GM18520 (cell line): ENCODE data around the gene MKNK2.

ENCODE experiments used
- ATAC-seq: cut with Tn5 transposase; IDR thresholded peaks from one replicate; pipeline ENCODE4 v1.9.1; 2021; ENCODE audit not compliant: unreplicated experiment

MKNK2 gene

DNA sequence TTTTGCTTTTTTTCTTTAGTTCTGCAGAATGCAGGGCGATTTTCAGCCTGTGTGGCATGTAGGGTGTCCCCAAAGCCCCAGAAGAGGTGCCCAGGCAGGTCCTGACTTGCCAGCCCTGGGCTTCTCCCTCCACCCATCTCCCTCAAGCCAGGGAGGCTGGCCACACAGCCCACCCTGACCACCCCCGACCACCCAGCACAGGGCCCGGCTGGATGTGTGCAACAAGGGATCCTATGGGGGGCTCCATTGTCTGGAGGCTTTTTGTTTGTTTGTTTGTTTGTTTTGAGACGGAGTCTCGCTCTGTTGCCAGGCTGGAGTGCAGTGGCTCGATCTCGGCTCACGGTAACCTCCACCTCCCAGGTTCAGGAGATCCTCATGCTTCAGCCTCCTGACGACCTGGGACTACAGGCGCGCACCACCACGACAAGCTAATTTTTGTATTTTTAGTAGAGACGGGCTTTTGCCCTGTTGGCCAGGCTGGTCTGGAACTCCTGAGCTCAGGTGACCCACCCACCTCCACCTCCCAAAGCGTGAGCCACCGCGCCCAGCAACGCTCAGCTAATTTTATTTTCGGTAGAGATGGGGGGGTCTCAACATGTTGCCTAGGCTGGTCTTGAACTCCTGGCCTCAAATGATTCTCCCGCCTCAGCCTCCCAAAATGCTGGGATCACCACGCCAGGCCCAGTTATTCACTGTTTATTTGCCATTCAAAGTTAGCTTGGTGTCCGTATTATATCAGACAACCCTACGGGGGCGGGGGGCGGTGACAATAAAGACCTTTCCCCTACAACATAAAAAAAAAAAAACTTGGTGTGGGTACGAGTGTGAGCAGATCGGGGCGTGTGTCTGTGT is 7.8 kb upstream of the MKNK2 start:
- ATAC-seq: no peak

GRCh38 chr19:2057484-2058469 is 6.7 kb upstream of the MKNK2 start:
- no peak for ATAC-seq

DNA sequence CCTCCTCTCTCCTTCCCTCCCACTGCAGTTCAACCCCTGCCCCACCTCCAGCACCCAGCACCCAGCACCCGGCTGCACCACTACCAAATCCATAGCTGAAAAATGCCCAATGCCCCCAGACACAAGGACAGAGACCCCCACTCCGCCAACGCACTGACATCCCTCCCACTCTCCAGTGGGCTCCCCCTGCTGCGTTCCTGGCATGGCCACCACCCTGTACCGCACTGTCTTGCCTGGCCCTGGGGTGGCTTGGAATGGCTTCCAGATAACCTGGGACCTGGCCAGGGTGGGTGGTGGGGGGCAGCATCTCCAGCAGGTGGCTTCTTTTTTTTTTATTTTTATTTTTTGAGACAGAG is 5.8 kb upstream of the MKNK2 start:
- no peak for ATAC-seq

DNA sequence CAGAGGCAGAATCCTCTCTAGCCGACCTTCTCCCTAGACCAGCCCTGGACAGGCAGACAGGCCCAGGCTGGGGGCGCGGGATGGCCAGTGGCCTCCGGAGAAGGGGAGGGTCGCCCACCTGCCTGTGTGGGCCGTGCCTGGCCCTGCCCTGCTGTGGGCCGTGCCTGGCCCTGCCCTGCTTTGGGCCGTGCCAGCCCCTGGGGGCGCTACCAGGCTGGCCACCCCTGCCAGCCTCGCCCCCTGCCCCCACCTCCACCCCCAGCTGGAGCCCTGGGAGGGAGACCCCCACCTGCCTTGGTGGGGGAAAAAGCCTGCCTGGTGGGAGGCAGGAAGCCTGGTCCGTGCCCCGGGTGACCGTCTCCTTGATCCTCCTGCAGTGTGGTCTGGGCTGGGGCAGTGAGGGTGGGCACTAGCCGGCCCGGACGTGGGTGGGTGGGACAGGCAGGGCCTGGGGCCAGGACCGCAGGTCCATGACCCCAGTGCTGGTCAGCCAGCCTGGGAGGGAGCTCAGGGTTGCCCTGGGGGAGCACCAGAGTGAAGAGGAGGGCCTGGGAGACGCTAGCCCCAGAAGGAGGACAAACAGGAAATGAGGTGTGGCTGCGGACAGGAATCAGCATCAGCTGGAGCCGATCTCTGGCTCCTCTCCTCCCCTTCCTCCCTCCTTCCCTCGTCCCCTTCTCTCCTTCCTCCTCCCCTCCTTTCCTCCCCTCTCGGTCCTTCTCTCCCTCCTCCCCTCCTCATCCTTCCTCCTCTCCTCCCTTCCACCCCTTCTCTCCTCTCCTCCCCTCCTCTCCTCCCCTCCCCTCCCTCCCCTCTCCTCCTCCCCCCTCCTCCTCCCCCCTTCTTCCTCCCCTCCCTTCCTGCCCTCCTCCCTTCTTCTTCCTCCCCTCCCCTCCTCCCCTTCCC is 5.1 kb upstream of the MKNK2 start:
- ATAC-seq: no peak

GRCh38 chr19:2054763-2055162 is 3.7 kb upstream of the MKNK2 start:
- ATAC-seq: no peak

DNA sequence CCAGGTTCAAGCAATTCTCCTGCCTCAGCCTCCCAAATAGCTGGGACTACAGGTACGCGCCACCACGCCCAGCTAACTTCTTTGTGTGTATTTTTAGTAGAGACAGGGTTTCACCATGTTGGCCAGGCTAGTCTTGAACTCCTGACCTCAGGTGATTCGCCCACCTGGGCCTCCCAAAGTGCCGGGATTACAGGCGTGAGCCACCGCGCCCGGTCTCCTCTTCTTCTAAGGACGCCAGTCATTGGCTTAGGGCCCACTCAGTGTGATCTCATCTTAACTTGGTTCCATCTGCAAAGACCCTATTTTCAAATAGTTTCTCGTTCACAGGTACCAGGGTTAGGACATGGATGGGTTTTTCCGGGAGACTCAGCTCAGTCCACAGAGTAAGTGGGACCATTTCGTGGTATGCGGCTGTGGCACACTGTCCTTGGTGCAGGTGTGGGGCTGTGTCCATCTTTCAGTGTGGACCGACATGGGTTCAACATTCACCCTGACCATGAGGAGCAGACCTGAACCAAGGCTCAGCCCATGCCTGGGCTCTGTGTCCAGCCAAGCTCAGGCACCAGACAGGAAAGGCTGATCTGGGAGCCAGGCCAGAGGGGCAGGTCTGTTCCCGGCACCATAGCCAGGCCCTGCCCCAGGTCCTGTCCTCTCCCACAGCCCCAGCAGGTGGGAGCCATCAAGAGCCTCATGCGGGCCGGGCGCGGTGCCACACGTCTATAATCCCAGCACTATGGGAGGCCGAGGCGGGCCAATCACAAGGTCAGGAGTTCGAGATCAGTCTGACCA is 2.8 kb upstream of the MKNK2 start:
- no peak for ATAC-seq

DNA sequence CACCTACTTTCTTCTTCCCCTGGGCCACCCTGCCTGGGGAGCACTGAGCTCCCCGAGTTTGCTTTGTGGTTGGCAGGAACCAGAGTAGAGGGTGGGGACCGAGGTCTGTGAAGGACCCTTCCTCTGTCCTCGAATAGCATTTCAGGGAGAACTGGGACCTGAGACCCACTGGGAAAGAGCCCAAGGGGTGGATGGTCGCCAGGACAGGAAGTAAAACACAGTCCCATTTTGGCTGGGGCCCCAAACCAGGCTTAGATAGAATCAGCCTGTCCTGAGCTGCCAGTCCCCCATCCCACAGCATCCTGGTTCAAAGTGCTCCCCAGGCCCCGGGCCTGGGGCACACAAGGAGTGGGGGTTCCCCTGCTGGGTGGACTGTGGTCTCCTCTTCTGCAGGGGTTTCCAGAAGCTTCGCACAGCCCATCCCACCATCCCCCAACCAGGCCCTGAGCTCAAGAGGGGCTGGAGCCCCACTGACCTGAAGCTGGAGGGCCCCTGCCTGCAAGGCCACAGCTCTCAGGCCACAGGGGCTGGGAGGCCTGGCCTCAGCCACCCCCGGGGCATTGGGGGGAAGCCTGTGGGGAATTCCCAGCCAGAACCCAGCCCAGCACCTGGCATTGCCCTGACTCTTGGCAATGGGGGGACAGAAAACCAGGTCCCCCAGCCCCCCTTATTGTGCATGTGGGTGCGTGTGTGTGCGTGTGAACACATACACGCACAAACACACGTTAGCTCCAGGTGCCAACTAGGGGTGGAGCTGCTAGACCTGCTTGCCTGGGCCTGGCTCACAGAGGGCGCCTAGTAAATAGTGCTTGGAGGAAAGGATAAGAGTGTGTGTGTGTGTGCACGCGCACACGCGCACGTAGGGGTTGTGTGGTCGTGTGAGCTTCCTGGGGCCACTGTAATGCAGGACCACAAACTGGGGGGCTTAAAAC is 995 bp upstream of the MKNK2 start:
- no peak for ATAC-seq

GRCh38 chr19:2050349-2050990 is 574 bp downstream of the MKNK2 start:
- ATAC-seq: peak; percentile 0

- ATAC-seq: no peak
Observed at GRCh38 chr19:2049741-2050348, 1.2 kb downstream of the MKNK2 start.

GRCh38 chr19:2048959-2049740 is 1.9 kb downstream of the MKNK2 start:
- ATAC-seq: no peak

GRCh38 chr19:2048104-2048958 is 2.7 kb downstream of the MKNK2 start:
- ATAC-seq: no peak

DNA sequence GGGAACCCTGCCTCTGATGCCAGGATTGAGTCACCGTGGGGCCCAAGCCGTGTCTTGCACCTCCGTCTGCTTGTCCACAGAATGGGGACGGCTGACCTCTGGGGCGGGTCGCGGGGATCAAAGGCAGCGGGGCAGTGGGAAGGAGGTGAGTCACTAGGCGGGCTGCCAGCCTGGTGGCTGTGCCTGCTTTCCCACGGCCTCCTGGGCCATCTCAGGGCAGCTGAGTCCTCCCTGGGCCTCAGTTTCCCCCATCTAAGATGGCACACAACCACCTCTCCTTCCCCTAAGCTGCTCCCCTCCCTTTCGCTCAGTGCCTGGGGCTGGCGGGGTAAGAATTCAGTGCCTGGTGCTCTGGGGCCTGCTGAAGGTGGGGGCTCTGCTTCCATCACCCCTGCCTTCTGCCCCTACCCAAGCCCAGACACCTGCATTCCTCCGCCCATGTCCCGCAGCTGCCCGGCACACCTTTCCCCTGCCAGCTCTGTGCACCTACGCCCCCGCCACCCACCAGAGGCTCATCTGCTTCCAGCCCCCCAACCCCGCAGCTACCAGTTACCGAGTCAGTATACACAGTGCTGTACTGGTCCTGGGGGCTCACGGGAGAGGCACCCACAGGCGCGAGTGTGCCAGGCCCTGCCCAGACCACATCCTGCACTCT is 3.5 kb downstream of the MKNK2 start:
- ATAC-seq: no peak

- no peak for ATAC-seq
Observed at GRCh38 chr19:2047076-2047448, 4.0 kb downstream of the MKNK2 start.

DNA sequence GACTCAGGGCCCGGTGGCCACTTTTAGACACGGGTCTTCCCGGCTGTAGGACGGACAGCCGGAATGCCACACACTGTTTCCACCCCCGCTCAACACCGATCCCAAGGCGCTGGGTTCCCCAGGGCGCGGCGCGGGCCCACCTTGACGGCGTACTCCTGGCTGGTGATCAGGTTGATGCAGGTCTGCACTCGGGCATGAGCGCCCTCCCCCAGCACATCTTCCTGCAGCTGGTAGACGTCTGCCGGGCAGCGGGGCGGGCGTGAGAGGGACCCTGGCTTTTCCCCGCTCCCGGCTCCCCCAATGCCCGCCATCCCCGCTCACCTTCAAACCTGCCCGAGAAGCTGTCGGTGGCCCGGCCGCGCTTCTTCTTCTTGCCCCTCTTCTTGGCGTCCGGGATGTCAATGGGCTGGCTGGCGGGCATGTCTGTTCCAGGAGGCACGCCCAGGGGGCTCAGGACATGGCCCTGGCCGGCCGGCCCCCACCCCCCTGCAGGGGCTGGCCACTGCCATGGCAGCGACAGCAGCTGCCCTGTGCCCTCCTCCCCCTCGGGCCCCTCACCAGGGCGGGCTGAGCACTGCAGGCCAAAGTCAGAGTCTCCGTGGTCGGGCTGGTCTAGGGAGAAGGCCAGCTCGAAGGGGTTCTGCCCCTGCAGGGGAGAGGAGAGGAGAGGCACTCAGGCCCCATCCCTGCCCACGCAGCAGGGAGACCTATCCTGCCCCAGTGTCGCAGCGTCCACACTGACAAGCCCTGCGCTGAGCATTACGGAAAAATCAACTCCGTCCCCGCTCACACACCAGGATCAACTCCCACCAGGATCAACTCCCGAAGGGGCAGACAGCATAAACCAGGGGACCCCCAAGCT is 4.8 kb downstream of the MKNK2 start:
- ATAC-seq: no peak

DNA sequence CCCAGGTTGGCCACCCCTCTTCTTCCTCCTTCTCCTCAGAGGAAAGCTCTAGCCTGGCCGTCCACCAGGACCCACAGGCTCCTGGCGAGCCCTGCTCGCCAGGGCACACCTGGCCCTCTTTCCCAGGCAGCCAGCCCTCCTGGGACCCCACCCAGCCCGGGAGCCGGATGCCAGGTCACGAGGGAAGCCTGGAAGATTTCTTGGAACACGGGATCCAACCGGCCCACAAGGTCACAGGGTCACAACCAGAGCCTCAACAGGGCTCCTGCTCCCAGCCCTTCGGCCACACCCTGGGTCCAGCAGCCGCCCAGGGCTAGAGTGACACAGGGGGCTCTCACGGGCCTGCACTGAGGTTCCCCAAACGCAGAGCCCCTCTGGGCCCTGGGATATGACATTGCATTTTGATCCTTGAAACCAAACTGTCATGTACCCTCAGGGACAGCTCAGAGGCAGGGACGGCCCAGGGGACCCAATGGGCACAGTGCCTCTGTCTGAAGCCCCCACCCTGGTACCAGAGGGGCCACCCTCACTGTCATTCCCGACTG is 5.5 kb downstream of the MKNK2 start:
- no peak for ATAC-seq
